ENCODE measurements around the gene CHN1.

The CHN1 gene

GRCh38 chr2:174888646-174889271 lies 116.4 kb downstream of the CHN1 start:
- peaks cover 30% of the 10 kb centered on the region for H3K36me3 ChIP-seq (ENCODE audit: insufficient read depth, low read length)
- H3K4me1 ChIP-seq (ENCODE audit: insufficient read depth, low read length): no peaks in the 10 kb centered on the region
- no peaks in the 10 kb centered on the region for H3K27me3 ChIP-seq (ENCODE audit: insufficient read depth, low read length)
- H3K4me3 ChIP-seq (ENCODE audit: low read length): no peak overlapping the region
- H2AFZ ChIP-seq (ENCODE audit: low read depth, low read length): no peak overlapping the region
- peaks cover 3% of the 10 kb centered on the region for H3K9me3 ChIP-seq (ENCODE audit: low read length)

GRCh38 chr2:174888146-174888545 lies 117.0 kb downstream of the CHN1 start:
- Histone ChIP-seq H3K27me3 (ENCODE audit: insufficient read depth, low read length) (no peaks in the 10 kb centered on the region), H2AFZ (ENCODE audit: low read depth, low read length) (no peak overlapping the region), H3K4me3 (ENCODE audit: low read length) (no peak overlapping the region), H3K9me3 (ENCODE audit: low read length) (peaks cover 2% of the 10 kb centered on the region), H3K4me1 (ENCODE audit: insufficient read depth, low read length) (peaks cover 3% of the 10 kb centered on the region), H3K36me3 (ENCODE audit: insufficient read depth, low read length) (peaks cover 27% of the 10 kb centered on the region)

DNA sequence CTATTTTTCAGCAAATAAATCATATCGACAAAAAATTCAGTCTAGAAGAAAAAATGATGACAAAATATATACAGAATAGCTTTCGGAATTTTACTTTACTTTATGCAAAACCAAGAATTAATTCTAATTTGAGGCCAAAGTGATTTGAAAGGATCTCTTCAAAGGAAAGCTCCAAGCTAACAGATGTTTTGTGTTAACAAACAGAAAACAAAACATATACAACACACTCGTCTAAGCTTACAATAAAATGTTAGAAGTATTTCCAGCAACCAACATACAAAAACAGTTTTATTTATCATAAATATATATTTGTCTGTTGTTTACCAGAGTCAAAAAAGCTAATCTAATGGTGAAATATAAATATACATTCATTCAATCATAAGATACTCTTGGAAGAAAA lies 122.8 kb downstream of the CHN1 start:
- Histone ChIP-seq H3K36me3 (ENCODE audit: insufficient read depth, low read length) (peaks cover 27% of the 10 kb centered on the region), H3K4me1 (ENCODE audit: insufficient read depth, low read length) (peaks cover 24% of the 10 kb centered on the region), H3K9me3 (ENCODE audit: low read length) (peaks cover 3% of the 10 kb centered on the region), H3K4me3 (ENCODE audit: low read length) (no peak overlapping the region), H2AFZ (ENCODE audit: low read depth, low read length) (no peak overlapping the region), H3K27me3 (ENCODE audit: insufficient read depth, low read length) (no peaks in the 10 kb centered on the region)

- Histone ChIP-seq H3K36me3 (ENCODE audit: insufficient read depth, low read length) (peaks cover 29% of the 10 kb centered on the region), H3K4me1 (ENCODE audit: insufficient read depth, low read length) (peaks cover 24% of the 10 kb centered on the region), H2AFZ (ENCODE audit: low read depth, low read length) (no peak overlapping the region), H3K27me3 (ENCODE audit: insufficient read depth, low read length) (no peaks in the 10 kb centered on the region), H3K9me3 (ENCODE audit: low read length) (peaks cover 3% of the 10 kb centered on the region), H3K4me3 (ENCODE audit: low read length) (no peak overlapping the region)
Observed at GRCh38 chr2:174881678-174882077, 123.5 kb downstream of the CHN1 start.

DNA sequence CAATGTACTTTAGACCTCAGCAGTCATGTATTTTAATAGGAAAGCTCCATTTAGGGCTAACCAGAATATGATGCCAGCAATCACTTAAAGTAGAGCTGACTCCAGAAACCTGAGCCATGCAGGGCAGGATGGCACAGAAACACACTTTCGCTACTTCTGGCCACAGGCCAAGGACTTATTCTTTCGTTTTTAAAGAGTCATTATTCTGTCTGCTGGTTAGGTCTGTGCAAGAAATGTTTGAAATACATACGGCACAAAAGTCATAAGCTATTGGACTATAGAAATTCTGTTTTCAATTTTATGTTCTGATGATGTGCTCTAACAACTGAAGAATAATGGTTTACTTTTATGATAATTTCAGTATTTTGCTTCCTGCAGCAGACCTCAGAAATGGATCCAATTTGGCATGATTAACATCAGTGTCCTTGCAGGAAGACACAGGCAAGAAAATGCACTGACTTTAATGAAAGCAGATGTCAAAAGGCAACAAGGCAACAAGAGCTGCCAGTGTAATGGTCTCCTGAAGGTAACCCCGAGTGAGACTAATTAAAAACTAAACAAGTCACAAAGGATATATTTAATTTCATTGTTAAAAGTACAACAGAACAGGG lies 126.5 kb downstream of the CHN1 start:
- Histone ChIP-seq H3K4me3 (ENCODE audit: low read length) (no peak overlapping the region), H2AFZ (ENCODE audit: low read depth, low read length) (no peak overlapping the region), H3K4me1 (ENCODE audit: insufficient read depth, low read length) (peaks cover 25% of the 10 kb centered on the region), H3K36me3 (ENCODE audit: insufficient read depth, low read length) (peaks cover 27% of the 10 kb centered on the region), H3K9me3 (ENCODE audit: low read length) (peaks cover 3% of the 10 kb centered on the region), H3K27me3 (ENCODE audit: insufficient read depth, low read length) (no peaks in the 10 kb centered on the region)

- Histone ChIP-seq H2AFZ (ENCODE audit: low read depth, low read length) (no peak overlapping the region), H3K27me3 (ENCODE audit: insufficient read depth, low read length) (no peaks in the 10 kb centered on the region), H3K36me3 (ENCODE audit: insufficient read depth, low read length) (peaks cover 23% of the 10 kb centered on the region), H3K4me3 (ENCODE audit: low read length) (no peak overlapping the region), H3K4me1 (ENCODE audit: insufficient read depth, low read length) (peaks cover 25% of the 10 kb centered on the region), H3K9me3 (ENCODE audit: low read length) (peaks cover 3% of the 10 kb centered on the region)
Observed at GRCh38 chr2:174877751-174878150, 127.4 kb downstream of the CHN1 start.

DNA sequence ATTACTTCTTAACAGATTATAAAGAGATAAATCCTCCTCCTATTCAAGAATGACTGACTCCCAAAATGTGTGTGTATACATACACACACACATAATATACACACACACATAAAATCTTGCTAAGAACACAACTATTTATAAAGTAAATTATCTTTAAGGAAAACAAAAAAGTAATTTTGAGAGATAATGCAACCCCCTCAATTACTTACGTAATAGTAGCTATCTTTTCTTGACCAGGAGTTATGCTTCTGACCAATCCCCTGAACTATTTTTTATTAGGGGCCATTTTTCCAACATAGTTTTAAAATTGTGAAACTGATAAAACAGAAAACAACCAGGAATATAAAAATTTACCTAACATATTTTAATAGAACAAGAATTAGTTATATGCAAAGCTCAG lies 127.9 kb downstream of the CHN1 start:
- H2AFZ ChIP-seq (ENCODE audit: low read depth, low read length): no peak overlapping the region
- no peak overlapping the region for H3K4me3 ChIP-seq (ENCODE audit: low read length)
- peaks cover 23% of the 10 kb centered on the region for H3K36me3 ChIP-seq (ENCODE audit: insufficient read depth, low read length)
- peaks cover 3% of the 10 kb centered on the region for H3K9me3 ChIP-seq (ENCODE audit: low read length)
- peaks cover 20% of the 10 kb centered on the region for H3K4me1 ChIP-seq (ENCODE audit: insufficient read depth, low read length)
- no peaks in the 10 kb centered on the region for H3K27me3 ChIP-seq (ENCODE audit: insufficient read depth, low read length)

DNA sequence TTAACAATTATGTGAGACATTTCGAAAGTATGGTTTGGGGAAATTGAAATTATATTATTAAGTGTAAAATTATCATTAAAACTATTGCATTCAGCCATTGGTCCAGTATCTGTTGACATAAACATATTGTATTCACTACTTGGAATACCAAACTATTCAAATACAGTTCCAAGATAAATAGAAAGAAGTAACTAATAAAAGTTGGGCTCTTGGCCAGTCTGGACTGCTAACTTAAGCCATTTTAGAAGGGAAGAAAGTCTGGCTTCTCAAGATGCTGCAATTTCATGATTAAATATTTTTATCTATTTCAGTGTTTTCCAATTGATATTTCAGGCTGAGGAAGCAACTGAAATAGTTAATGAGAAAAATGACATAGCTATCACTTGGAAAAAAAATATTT lies 131.1 kb downstream of the CHN1 start:
- Histone ChIP-seq H2AFZ (ENCODE audit: low read depth, low read length) (no peak overlapping the region), H3K27me3 (ENCODE audit: insufficient read depth, low read length) (no peaks in the 10 kb centered on the region), H3K36me3 (ENCODE audit: insufficient read depth, low read length) (peaks cover 35% of the 10 kb centered on the region), H3K4me3 (ENCODE audit: low read length) (no peak overlapping the region), H3K4me1 (ENCODE audit: insufficient read depth, low read length) (peaks cover 8% of the 10 kb centered on the region), H3K9me3 (ENCODE audit: low read length) (no peaks in the 10 kb centered on the region)

DNA sequence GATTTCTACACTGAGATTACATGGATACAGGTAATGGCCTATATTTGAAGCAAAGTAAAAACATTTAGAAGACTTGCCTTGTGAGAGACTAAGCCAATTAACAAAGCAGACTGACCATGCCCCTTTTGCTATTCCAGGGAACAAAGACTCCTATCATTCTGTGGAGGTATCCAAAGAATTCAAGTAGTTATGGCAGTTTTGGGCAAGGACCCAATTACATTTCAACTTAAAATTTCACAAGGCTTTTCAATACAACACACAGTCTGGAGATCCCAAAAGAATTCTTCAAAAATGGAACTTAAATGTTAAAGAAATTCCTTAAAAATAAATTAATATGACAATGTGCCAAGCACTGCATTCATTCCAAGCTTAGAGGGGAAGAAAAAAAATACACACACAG lies 131.7 kb downstream of the CHN1 start:
- no peak overlapping the region for H3K4me3 ChIP-seq (ENCODE audit: low read length)
- H3K9me3 ChIP-seq (ENCODE audit: low read length): no peaks in the 10 kb centered on the region
- H3K4me1 ChIP-seq (ENCODE audit: insufficient read depth, low read length): peaks cover 8% of the 10 kb centered on the region
- peaks cover 41% of the 10 kb centered on the region for H3K36me3 ChIP-seq (ENCODE audit: insufficient read depth, low read length)
- H2AFZ ChIP-seq (ENCODE audit: low read depth, low read length): no peak overlapping the region
- no peaks in the 10 kb centered on the region for H3K27me3 ChIP-seq (ENCODE audit: insufficient read depth, low read length)

DNA sequence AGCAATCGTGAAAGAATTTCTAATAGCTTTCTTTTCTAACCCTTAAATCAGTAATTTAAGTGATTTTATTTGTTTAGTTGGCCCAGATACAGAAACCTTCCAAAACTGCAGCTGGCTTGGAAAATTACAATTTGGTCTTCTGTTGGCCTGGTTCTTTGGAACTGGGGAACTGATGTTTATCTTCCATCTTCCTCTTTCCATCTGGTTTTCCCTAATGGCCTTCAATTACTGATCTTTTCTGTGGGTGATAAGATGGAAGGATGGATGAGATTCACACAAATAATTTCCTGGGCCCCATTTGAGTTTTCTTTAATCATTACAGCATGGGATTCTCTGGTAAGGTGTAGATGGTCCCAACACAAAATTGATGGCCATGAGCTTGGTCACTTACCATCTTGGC lies 134.4 kb downstream of the CHN1 start:
- peaks cover 22% of the 10 kb centered on the region for H3K4me1 ChIP-seq (ENCODE audit: insufficient read depth, low read length)
- H2AFZ ChIP-seq (ENCODE audit: low read depth, low read length): no peak overlapping the region
- peaks cover 31% of the 10 kb centered on the region for H3K36me3 ChIP-seq (ENCODE audit: insufficient read depth, low read length)
- no peaks in the 10 kb centered on the region for H3K27me3 ChIP-seq (ENCODE audit: insufficient read depth, low read length)
- no peaks in the 10 kb centered on the region for H3K9me3 ChIP-seq (ENCODE audit: low read length)
- no peak overlapping the region for H3K4me3 ChIP-seq (ENCODE audit: low read length)

DNA sequence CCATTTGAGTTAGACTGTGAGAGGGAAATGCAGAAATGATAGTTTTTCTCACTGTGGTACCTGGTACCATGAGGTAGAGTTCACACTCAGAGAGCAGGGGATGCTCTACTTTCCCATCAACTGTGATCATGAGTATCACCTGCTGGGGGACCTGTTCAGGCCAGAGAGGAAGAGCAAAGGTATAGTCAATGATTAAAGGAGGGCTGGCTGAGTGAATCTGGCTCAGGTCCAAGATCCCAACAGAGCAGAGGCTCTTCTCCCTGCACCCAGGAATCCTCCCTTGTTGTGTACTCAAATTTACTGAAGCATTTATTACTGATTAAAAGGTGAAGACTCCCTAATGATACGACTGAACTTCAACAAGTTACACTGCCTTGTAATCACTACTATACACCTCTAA lies 136.3 kb downstream of the CHN1 start:
- Histone ChIP-seq H3K9me3 (ENCODE audit: low read length) (no peaks in the 10 kb centered on the region), H3K4me1 (ENCODE audit: insufficient read depth, low read length) (peaks cover 30% of the 10 kb centered on the region), H3K27me3 (ENCODE audit: insufficient read depth, low read length) (no peaks in the 10 kb centered on the region), H3K4me3 (ENCODE audit: low read length) (no peak overlapping the region), H3K36me3 (ENCODE audit: insufficient read depth, low read length) (peaks cover 30% of the 10 kb centered on the region), H2AFZ (ENCODE audit: low read depth, low read length) (no peak overlapping the region)

DNA sequence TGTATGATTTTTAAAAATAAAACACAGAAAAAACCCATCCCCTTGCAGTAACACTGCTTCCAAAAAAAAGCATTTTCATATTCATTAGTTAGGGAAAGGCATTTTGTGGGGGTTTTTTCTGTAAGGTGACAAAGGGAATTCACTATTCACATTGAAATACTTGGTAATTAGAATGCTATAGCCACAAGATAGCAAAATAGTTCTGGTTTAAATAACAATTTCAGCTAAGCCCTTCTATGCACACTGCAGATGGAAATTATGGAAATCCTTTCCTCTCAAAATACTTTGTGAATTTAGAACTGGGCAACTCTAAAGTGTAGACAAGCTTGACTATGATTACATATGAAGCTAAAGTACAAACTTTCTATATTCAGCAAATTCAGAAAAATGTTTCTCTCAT lies 138.8 kb downstream of the CHN1 start:
- no peaks in the 10 kb centered on the region for H3K9me3 ChIP-seq (ENCODE audit: low read length)
- peaks cover 25% of the 10 kb centered on the region for H3K36me3 ChIP-seq (ENCODE audit: insufficient read depth, low read length)
- H3K4me1 ChIP-seq (ENCODE audit: insufficient read depth, low read length): peaks cover 29% of the 10 kb centered on the region

GRCh38 chr2:174863183-174863582 lies 142.0 kb downstream of the CHN1 start:
- H3K36me3 ChIP-seq (ENCODE audit: insufficient read depth, low read length): peaks cover 2% of the 10 kb centered on the region

More for the DNA sequence above, 138.8 kb downstream of the CHN1 start:
- no peak overlapping the region for H3K4me3 ChIP-seq (ENCODE audit: low read length)
- H2AFZ ChIP-seq (ENCODE audit: low read depth, low read length): no peak overlapping the region
- no peaks in the 10 kb centered on the region for H3K27me3 ChIP-seq (ENCODE audit: insufficient read depth, low read length)

More at GRCh38 chr2:174863183-174863582, 142.0 kb downstream of the CHN1 start:
- Histone ChIP-seq H3K27me3 (ENCODE audit: insufficient read depth, low read length) (no peaks in the 10 kb centered on the region), H2AFZ (ENCODE audit: low read depth, low read length) (no peak overlapping the region), H3K4me1 (ENCODE audit: insufficient read depth, low read length) (peaks cover 29% of the 10 kb centered on the region), H3K4me3 (ENCODE audit: low read length) (no peak overlapping the region), H3K9me3 (ENCODE audit: low read length) (no peaks in the 10 kb centered on the region)

Data from neuron (in vitro differentiated cells).